Calu3 (cell line): ENCODE measurements around the gene SCN5A. TPM values are rescaled to one million over a fixed set of nuclear protein-coding genes. Genes with fewer than 3 reads are reported as not detected.

ENCODE experiments used
- BruUV-seq: library from RNA; stranded (reverse); fragments of 400-500 nt; replicated peaks from 2 replicates; lab custom pipeline; 2021; lab: Mats Ljungman, UMichigan
- CTCF ChIA-PET: fragments of 300-600 bp; sonication (Branson Sonifier 250); formaldehyde crosslinking; loops from one replicate; lab custom pipeline; 2022; ENCODE audit warnings: antibody characterized with exemption; lab: Charles Lee
- DNase-seq: peaks from one replicate; pipeline ENCODE4 v3.0.0; 2022
- H3K27ac Mint-ChIP-seq: one replicate; pipeline ENCODE4 v1.8.0; 2022; ENCODE audit warnings: mixed read lengths; ENCODE audit not compliant: unreplicated experiment
- H3K27me3 Mint-ChIP-seq: one replicate; pipeline ENCODE4 v1.8.0; 2022; ENCODE audit warnings: mixed read lengths; ENCODE audit not compliant: unreplicated experiment
- H3K36me3 Mint-ChIP-seq: one replicate; pipeline ENCODE4 v1.8.0; 2022; ENCODE audit warnings: mild to moderate bottlenecking, moderate library complexity, mixed read lengths; ENCODE audit not compliant: insufficient read depth, unreplicated experiment
- H3K4me1 Mint-ChIP-seq: one replicate; pipeline ENCODE4 v1.8.0; 2022; ENCODE audit warnings: mild to moderate bottlenecking, low read depth, mixed read lengths; ENCODE audit not compliant: unreplicated experiment
- H3K4me3 Mint-ChIP-seq: one replicate; pipeline ENCODE4 v1.8.0; 2022; ENCODE audit warnings: mild to moderate bottlenecking, low read depth, moderate library complexity, mixed read lengths; ENCODE audit not compliant: unreplicated experiment
- H3K9me3 Mint-ChIP-seq: one replicate; pipeline ENCODE4 v1.8.0; 2022; ENCODE audit warnings: low read depth, mixed read lengths; ENCODE audit not compliant: unreplicated experiment
- intact Hi-C: fragments of 100-400 bp; cut with micrococcal nuclease; formaldehyde crosslinking; loops from one replicate; pipeline ENCODE4 v1.10.0; 2022; ENCODE audit not compliant: unreplicated experiment
- total RNA-seq: library from RNA; stranded (reverse); gene quantifications from 2 replicates; pipeline ENCODE4 v1.2.3, GENCODE V29; 2022
- TF ChIP-seq, protein P1 (sequence below): fragments of 200-600 bp; IDR thresholded peaks from one replicate; pipeline ENCODE4 v1.8.0; 2022; ENCODE audit warnings: antibody characterized with exemption; ENCODE audit not compliant: unreplicated experiment

Gene SCN5A
- total RNA-seq, 1 experiment from 2014 or later: 0.61 TPM

GRCh38 chr3:38684546-38684945 lies 35.1 kb upstream of the SCN5A start:
- H3K27me3 Mint-ChIP-seq: peaks cover 85% of the 10 kb centered on the region
- no peaks in the 10 kb centered on the region for H3K9me3 Mint-ChIP-seq
- H3K36me3 Mint-ChIP-seq: no peaks in the 10 kb centered on the region
- BruUV-seq: no TSS peak
- TF ChIP-seq, protein P1, sequence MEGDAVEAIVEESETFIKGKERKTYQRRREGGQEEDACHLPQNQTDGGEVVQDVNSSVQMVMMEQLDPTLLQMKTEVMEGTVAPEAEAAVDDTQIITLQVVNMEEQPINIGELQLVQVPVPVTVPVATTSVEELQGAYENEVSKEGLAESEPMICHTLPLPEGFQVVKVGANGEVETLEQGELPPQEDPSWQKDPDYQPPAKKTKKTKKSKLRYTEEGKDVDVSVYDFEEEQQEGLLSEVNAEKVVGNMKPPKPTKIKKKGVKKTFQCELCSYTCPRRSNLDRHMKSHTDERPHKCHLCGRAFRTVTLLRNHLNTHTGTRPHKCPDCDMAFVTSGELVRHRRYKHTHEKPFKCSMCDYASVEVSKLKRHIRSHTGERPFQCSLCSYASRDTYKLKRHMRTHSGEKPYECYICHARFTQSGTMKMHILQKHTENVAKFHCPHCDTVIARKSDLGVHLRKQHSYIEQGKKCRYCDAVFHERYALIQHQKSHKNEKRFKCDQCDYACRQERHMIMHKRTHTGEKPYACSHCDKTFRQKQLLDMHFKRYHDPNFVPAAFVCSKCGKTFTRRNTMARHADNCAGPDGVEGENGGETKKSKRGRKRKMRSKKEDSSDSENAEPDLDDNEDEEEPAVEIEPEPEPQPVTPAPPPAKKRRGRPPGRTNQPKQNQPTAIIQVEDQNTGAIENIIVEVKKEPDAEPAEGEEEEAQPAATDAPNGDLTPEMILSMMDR: no peak
- intact Hi-C loops: no loop called here
- H3K27ac Mint-ChIP-seq: no peak overlapping the region
- CTCF ChIA-PET: no interaction called here
- H3K4me3 Mint-ChIP-seq: no peak overlapping the region
- DNase-seq: no peak
- H3K4me1 Mint-ChIP-seq: no peaks in the 10 kb centered on the region

DNA sequence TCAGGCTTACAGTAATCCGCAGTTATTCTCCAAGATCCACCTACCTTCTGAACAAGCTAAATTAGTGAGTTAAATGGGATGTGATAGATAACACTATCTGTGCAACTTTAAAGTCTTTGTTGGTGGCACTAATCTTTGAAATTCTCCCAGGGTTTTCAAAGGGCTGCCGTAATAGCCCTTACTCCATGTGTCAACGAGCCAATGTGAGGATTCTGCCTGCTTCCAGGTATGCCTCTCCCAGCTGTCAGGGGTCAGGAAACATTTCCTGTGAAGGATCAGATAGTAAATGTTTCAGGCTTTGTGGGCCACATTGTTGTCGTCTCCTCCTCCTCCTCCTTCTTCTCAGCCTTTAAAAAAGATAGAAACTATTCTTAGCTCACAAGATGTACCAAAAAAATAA lies 20.2 kb upstream of the SCN5A start:
- H3K27me3 Mint-ChIP-seq: peaks cover 52% of the 10 kb centered on the region
- CTCF ChIA-PET: no interaction called here
- no peaks in the 10 kb centered on the region for H3K36me3 Mint-ChIP-seq
- no peak overlapping the region for H3K4me3 Mint-ChIP-seq
- H3K27ac Mint-ChIP-seq: no peak overlapping the region
- no peaks in the 10 kb centered on the region for H3K9me3 Mint-ChIP-seq
- no peak for DNase-seq
- intact Hi-C loops: loop anchor here (10.0 kb wide), 2 partner anchors 175 to 335 kb away; no protein-coding TSS in a partner anchor
- no peaks in the 10 kb centered on the region for H3K4me1 Mint-ChIP-seq
- TF ChIP-seq, protein P1: no peak
- BruUV-seq: no TSS peak

- H3K4me3 Mint-ChIP-seq: no peak overlapping the region
- H3K36me3 Mint-ChIP-seq: no peaks in the 10 kb centered on the region
- BruUV-seq: no TSS peak
- TF ChIP-seq, protein P1: no peak
- no peaks in the 10 kb centered on the region for H3K4me1 Mint-ChIP-seq
- peaks cover 8% of the 10 kb centered on the region for H3K9me3 Mint-ChIP-seq
- intact Hi-C loops: loop anchor here (1.0 to 10.0 kb wide), 3 partner anchors 141 to 342 kb away; no protein-coding TSS in a partner anchor
- CTCF ChIA-PET: interaction anchor here (0.7 to 2.2 kb wide), 5 partner anchors 16 to 338 kb away, joined by 3 to 18 read pairs (median 3); partner anchors contain the start of gene EXOG
- no peak overlapping the region for H3K27ac Mint-ChIP-seq
- peak; percentile 30 for DNase-seq
- H3K27me3 Mint-ChIP-seq: peaks cover 59% of the 10 kb centered on the region
These were observed 13.1 kb upstream of the SCN5A start for GRCh38 chr3:38662544-38662943.

- no TSS peak for BruUV-seq
- Mint-ChIP-seq H3K4me1 (no peaks in the 10 kb centered on the region), H3K36me3 (no peaks in the 10 kb centered on the region), H3K4me3 (no peak overlapping the region), H3K27me3 (peaks cover 67% of the 10 kb centered on the region), H3K27ac (no peak overlapping the region), H3K9me3 (peaks cover 8% of the 10 kb centered on the region)
- TF ChIP-seq, protein P1: no peak
- intact Hi-C loops: no loop called here
- CTCF ChIA-PET: interaction anchor here (0.6 to 0.7 kb wide), 2 partner anchors 158 to 374 kb away, joined by 3 to 5 read pairs; no protein-coding TSS in a partner anchor
- no peak for DNase-seq
These were observed 9.4 kb upstream of the SCN5A start for GRCh38 chr3:38658841-38659240.
